ENCODE results near the gene SHC4. TPM values are rescaled to one million over a fixed set of nuclear protein-coding genes. Genes with fewer than 3 reads are reported as not detected.

SHC4 gene
- total RNA-seq, 3 donors from 2014 or later, result 0.31 to 3.6 (median 0.43) TPM

DNA sequence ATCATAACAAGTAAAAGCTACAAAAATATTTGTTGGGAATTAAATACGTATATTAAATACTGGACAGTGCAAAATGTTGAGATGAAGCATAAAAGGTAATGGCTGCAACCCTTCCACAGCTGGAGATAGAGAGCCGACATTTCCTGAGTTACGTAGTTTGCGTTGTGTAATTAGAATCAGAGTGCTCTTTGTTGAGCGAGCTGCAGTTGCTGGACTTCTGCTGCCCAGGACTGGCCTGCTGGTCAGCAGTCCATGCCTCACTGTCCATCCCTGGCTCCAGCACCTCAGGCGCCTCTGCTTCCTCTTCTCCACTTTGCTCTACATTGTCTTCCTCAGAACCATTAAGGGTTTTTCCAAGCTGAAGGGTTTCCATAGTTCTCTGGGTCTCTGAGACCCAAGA, 28.4 kb upstream of the SHC4 start:
- Histone ChIP-seq H3K36me3 (ENCODE audit: low read depth) (peaks cover 5% of the 10 kb centered on the region), H3K4me1 (ENCODE audit: low read depth) (no peaks in the 10 kb centered on the region), H3K4me3 (no peak overlapping the region), H3K9me3 (no peaks in the 10 kb centered on the region)
- DNase-seq (no peak), ATAC-seq (no peak)
- intact Hi-C loops (cut with DNase I, micrococcal nuclease), result no loop called here
- TF ChIP-seq CTCF (IDR thresholded peaks at IDR 0.05), result no peak

GRCh38 chr15:48989170-48989569, 25.5 kb upstream of the SHC4 start:
- intact Hi-C loops (cut with DNase I, micrococcal nuclease), result no loop called here
- no peak for TF ChIP-seq CTCF (IDR thresholded peaks at IDR 0.05)
- H3K4me3 ChIP-seq, result no peak overlapping the region
- no peaks in the 10 kb centered on the region for H3K4me1 ChIP-seq (ENCODE audit: low read depth)
- peaks cover 5% of the 10 kb centered on the region for H3K36me3 ChIP-seq (ENCODE audit: low read depth)
- no peak for DNase-seq
- ATAC-seq, result no peak
- H3K9me3 ChIP-seq, result no peaks in the 10 kb centered on the region

- Histone ChIP-seq H3K4me1 (ENCODE audit: low read depth) (no peaks in the 10 kb centered on the region), H3K9me3 (no peaks in the 10 kb centered on the region), H3K4me3 (no peak overlapping the region), H3K36me3 (ENCODE audit: low read depth) (peaks cover 3% of the 10 kb centered on the region)
- DNase-seq, result no peak
- intact Hi-C loops (cut with DNase I, micrococcal nuclease), result no loop called here
- TF ChIP-seq CTCF (IDR thresholded peaks at IDR 0.05), result no peak
- ATAC-seq, result no peak
Observed at GRCh38 chr15:48987142-48987541, 23.4 kb upstream of the SHC4 start.

DNA sequence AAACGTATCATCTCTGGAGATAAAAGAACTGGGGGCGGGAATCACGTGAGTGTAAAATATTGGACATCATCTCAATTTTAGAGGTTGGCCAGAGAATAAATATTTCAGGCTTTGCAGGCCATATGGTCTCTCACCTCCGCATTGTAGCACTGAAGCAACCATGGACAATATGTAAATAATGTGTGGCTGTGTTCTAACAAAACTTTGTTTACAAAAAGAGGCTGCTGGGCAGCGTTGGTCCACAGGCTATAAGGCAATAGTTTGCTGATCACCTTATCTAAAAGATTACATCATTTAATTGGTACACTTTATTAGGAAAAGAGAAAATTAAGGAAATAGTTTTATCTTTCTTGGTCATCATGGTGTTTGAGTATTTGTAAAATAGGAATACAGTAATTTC, 22.5 kb upstream of the SHC4 start:
- TF ChIP-seq CTCF (IDR thresholded peaks at IDR 0.05), result no peak

DNA sequence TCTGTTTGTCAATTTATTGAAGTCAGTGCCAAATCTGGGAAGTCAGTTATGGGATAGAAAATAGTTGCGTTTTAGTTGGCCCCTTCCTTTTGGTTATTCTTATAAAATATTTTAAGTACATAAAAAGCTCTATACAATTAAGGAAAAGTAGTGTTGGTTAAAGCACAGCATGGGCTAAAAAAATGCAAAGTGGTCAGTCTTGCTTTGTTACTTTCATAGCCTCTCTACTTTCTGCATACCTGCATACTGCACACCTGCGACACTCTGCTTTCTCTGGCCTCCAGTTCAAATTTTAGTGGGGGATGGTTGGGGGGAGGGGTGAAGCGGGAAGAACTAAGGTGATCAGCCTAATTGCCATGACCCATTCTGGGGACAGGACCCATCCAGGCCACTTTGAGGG, 21.8 kb upstream of the SHC4 start:
- no peak for TF ChIP-seq CTCF (IDR thresholded peaks at IDR 0.05)
- Histone ChIP-seq H3K4me1 (ENCODE audit: low read depth) (no peaks in the 10 kb centered on the region), H3K4me3 (no peak overlapping the region), H3K36me3 (ENCODE audit: low read depth) (no peaks in the 10 kb centered on the region), H3K9me3 (no peaks in the 10 kb centered on the region)
- intact Hi-C loops (cut with DNase I, micrococcal nuclease), result no loop called here
- DNase-seq, result no peak
- no peak for ATAC-seq

More for the DNA sequence above, 22.5 kb upstream of the SHC4 start:
- Histone ChIP-seq H3K9me3 (no peaks in the 10 kb centered on the region), H3K36me3 (ENCODE audit: low read depth) (no peaks in the 10 kb centered on the region), H3K4me1 (ENCODE audit: low read depth) (no peaks in the 10 kb centered on the region), H3K4me3 (no peak overlapping the region)
- intact Hi-C loops (cut with DNase I, micrococcal nuclease), result no loop called here
- no peak for DNase-seq
- ATAC-seq, result no peak

GRCh38 chr15:48984811-48985352, 21.2 kb upstream of the SHC4 start:
- Histone ChIP-seq H3K4me3 (no peak overlapping the region), H3K9me3 (no peaks in the 10 kb centered on the region), H3K36me3 (ENCODE audit: low read depth) (no peaks in the 10 kb centered on the region), H3K4me1 (ENCODE audit: low read depth) (no peaks in the 10 kb centered on the region)
- intact Hi-C loops (cut with DNase I, micrococcal nuclease), result no loop called here
- DNase-seq (no peak), ATAC-seq (no peak)
- TF ChIP-seq CTCF (IDR thresholded peaks at IDR 0.05), result no peak

All from mucosa of descending colon (tissue), 3 donors.